Panc1 (cell line): Measurements from ENCODE around the gene RBM22. TPM values are rescaled to one million over a fixed set of nuclear protein-coding genes. Genes with fewer than 3 reads are reported as not detected.

Source experiments
- ATAC-seq: fragments of 200-7000 bp; cut with Tn5 transposase; 2 replicates; pipeline ENCODE4 v1.9.1; 2020; ENCODE audit warnings: mild to moderate bottlenecking, moderate library complexity
- BruUV-seq: library from RNA; stranded (reverse); fragments of 400-500 nt; replicated peaks from 2 replicates; lab custom pipeline; 2021; lab: Mats Ljungman, UMichigan
- CTCF ChIA-PET: fragments of 300-600 bp; sonication (Branson Sonifier 250); formaldehyde crosslinking; loops from one replicate; lab custom pipeline; 2022; ENCODE audit warnings: antibody characterized with exemption; lab: Charles Lee
- POLR2A ChIA-PET: fragments of 300-600 bp; sonication (Branson Sonifier 250); formaldehyde crosslinking; loops from one replicate; lab custom pipeline; 2022; ENCODE audit warnings: antibody characterized with exemption; lab: Charles Lee
- DNase-seq: peaks from one replicate; pipeline ENCODE4 v3.0.0-alpha.2; 2010; ENCODE audit warnings: low read depth, low spot score
- H3K27ac ChIP-seq: 2 replicates; pipeline ENCODE4 v1.5.1; 2011; ENCODE audit warnings: mild to moderate bottlenecking, low read length, inconsistent platforms
- H3K27me3 ChIP-seq: fragments of 200-500 bp; sonication (Bioruptor generic); 2 replicates; pipeline ENCODE4 v1.6.0; 2014; ENCODE audit warnings: low read length, inconsistent platforms; ENCODE audit not compliant: control insufficient read depth, insufficient read depth
- H3K36me3 ChIP-seq: fragments of 200-500 bp; sonication (Bioruptor generic); 2 replicates; pipeline ENCODE4 v1.5.1; 2014; ENCODE audit warnings: inconsistent platforms, mild to moderate bottlenecking, low read length, moderate library complexity; ENCODE audit not compliant: control insufficient read depth, insufficient read depth
- H3K4me1 ChIP-seq: 2 replicates; pipeline ENCODE4 v1.5.1; 2011; ENCODE audit warnings: inconsistent platforms, mild to moderate bottlenecking, low read length, moderate library complexity; ENCODE audit not compliant: control insufficient read depth, insufficient read depth
- H3K4me3 ChIP-seq, 2 experiments: 2 replicates each; pipeline ENCODE4 v1.5.1; 2011 to 2012; ENCODE audit warnings: low read depth in 2 of 2, low read length in 2 of 2, mild to moderate bottlenecking in 2 of 2, inconsistent platforms in 1 of 2, moderate library complexity in 1 of 2
- H3K9me3 ChIP-seq: fragments of 200-500 bp; sonication (Bioruptor generic); 2 replicates; pipeline ENCODE4 v1.5.1; 2014; ENCODE audit warnings: low read depth, mild to moderate bottlenecking, inconsistent platforms, low read length, moderate library complexity; ENCODE audit not compliant: control insufficient read depth, insufficient read depth
- POLR2AphosphoS5 ChIP-seq: IDR thresholded peaks from 2 replicates; pipeline ENCODE4 v1.6.1; 2012; ENCODE audit warnings: mild to moderate bottlenecking, low read depth, low read length, moderate library complexity
- REST ChIP-seq, 2 experiments: IDR thresholded peaks; 2 replicates each; pipeline ENCODE4 v1.6.1; 2011 to 2012; ENCODE audit warnings: low read depth in 2 of 2, control low read depth in 1 of 2, low read length in 1 of 2, mild to moderate bottlenecking in 1 of 2, moderate library complexity in 1 of 2; ENCODE audit not compliant: insufficient read depth in 1 of 2
- SIN3A ChIP-seq: IDR thresholded peaks from 2 replicates; pipeline ENCODE4 v1.6.1; 2012; ENCODE audit warnings: low read depth, mild to moderate bottlenecking, low read length, moderate library complexity, borderline replicate concordance; ENCODE audit not compliant: insufficient read depth
- TCF7L2 ChIP-seq: IDR thresholded peaks from 2 replicates; pipeline ENCODE4 v1.6.1; 2011; ENCODE audit warnings: mild to moderate bottlenecking, low read depth, low read length, inconsistent platforms
- in situ Hi-C: cut with HindIII; loops from 2 replicates; pipeline ENCODE4 v1.10.0; 2016; ENCODE audit warnings: low sequenced_read_pairs, low pct_unique_long_range_greater_than_20kb
- intact Hi-C: fragments of 100-400 bp; cut with micrococcal nuclease; formaldehyde crosslinking; loops from one replicate; pipeline ENCODE4 v1.10.0; 2022; ENCODE audit not compliant: unreplicated experiment
- total RNA-seq: library from RNA; stranded (reverse); gene quantifications from one replicate; pipeline ENCODE4 v1.2.1, GENCODE V29; 2021; ENCODE audit not compliant: unreplicated experiment
- TF ChIP-seq, protein P1 (sequence below): fragments of 450-650 bp; IDR thresholded peaks from 2 replicates; pipeline ENCODE4 v1.5.1; 2017; ENCODE audit warnings: mild to moderate bottlenecking

Gene RBM22
- total RNA-seq, 1 experiment from 2014 or later: 54.3 TPM

- ChIA-PET POLR2A (no interaction called here), CTCF (no interaction called here)
- H3K27ac ChIP-seq: no peak overlapping the region
- in situ Hi-C loops: no loop called here
- BruUV-seq: TSS peak; percentile 49
- no peak for ATAC-seq
- no peak overlapping the region for H3K4me3 ChIP-seq
- TF ChIP-seq REST (IDR thresholded peaks at IDR 0.05; ENCODE audit: insufficient read depth in 1 of 2, low read depth in 2 of 2, low read length in 1 of 2): no peak
- no peak for TF ChIP-seq TCF7L2
- H3K36me3 ChIP-seq: no peaks in the 10 kb centered on the region; the same call in none of the 2 replicates
- no peaks in the 10 kb centered on the region for H3K27me3 ChIP-seq
- peaks cover 38% of the 10 kb centered on the region for H3K4me1 ChIP-seq
- no peaks in the 10 kb centered on the region for H3K9me3 ChIP-seq
- no peak for DNase-seq
- intact Hi-C loops: no loop called here
These were observed 52.4 kb downstream of the RBM22 start for GRCh38 chr5:150648294-150649107.

- Histone ChIP-seq H3K27ac (peak overlapping the region; percentile 67), H3K4me3 (no peak overlapping the region), H3K36me3 (no peaks in the 10 kb centered on the region; the same call in none of the 2 replicates), H3K27me3 (no peaks in the 10 kb centered on the region), H3K9me3 (no peaks in the 10 kb centered on the region), H3K4me1 (peaks cover 42% of the 10 kb centered on the region)
- DNase-seq (no peak), ATAC-seq (no peak)
- CTCF ChIA-PET: interaction anchor here (0.7 kb wide), 1 partner anchor 132 kb away, joined by 7 read pairs; no protein-coding TSS in a partner anchor
- in situ Hi-C loops (no loop called here), intact Hi-C loops (no loop called here)
- POLR2A ChIA-PET: no interaction called here
- no TSS peak for BruUV-seq
- no peak; the same call in 1 of the 2 replicates for TF ChIP-seq POLR2AphosphoS5
- TF ChIP-seq SIN3A: no peak
- TF ChIP-seq, protein P1, sequence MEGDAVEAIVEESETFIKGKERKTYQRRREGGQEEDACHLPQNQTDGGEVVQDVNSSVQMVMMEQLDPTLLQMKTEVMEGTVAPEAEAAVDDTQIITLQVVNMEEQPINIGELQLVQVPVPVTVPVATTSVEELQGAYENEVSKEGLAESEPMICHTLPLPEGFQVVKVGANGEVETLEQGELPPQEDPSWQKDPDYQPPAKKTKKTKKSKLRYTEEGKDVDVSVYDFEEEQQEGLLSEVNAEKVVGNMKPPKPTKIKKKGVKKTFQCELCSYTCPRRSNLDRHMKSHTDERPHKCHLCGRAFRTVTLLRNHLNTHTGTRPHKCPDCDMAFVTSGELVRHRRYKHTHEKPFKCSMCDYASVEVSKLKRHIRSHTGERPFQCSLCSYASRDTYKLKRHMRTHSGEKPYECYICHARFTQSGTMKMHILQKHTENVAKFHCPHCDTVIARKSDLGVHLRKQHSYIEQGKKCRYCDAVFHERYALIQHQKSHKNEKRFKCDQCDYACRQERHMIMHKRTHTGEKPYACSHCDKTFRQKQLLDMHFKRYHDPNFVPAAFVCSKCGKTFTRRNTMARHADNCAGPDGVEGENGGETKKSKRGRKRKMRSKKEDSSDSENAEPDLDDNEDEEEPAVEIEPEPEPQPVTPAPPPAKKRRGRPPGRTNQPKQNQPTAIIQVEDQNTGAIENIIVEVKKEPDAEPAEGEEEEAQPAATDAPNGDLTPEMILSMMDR: no peak
- TF ChIP-seq TCF7L2: no peak
- TF ChIP-seq REST (IDR thresholded peaks at IDR 0.05; ENCODE audit: insufficient read depth in 1 of 2, low read depth in 2 of 2, low read length in 1 of 2): no peak
These were observed 53.3 kb downstream of the RBM22 start for GRCh38 chr5:150647275-150648251.
